ENCODE data around the gene CDC14A. TPM values are rescaled to one million over a fixed set of nuclear protein-coding genes. Genes with fewer than 3 reads are reported as not detected.

The CDC14A gene
- total and polyA plus RNA-seq, 8 donors = 8.9 to 16.4 (median 14.2) TPM

DNA sequence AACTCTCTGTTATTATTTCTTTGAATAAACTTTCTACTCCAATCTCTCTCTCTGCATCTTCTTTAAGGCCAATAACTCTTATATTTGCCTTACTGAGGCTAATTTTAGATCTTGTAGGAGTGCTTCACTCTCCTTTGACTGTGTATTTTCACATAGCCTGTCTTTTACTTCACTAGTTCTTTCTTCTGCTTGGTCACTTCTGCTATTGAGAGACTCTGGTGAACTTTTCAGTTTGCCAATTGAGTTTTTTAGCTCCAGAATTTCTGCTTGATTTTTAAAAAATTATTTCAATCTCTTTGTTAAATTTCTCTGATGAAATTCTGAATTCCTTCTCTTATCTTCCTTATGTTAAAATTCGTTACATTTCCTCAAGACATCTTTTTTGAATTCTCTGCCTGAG lies 203.9 kb downstream of the CDC14A start:
- Histone ChIP-seq H3K4me3 (no peak overlapping the region), H3K36me3 (no peaks in the 10 kb centered on the region), H3K9me3 (peaks cover 0 to 49% of the 10 kb centered on the region in 2 donors), H3K27ac (no peak overlapping the region), H3K4me1 (no peaks in the 10 kb centered on the region), H3K27me3 (no peaks in the 10 kb centered on the region)
- no peak for DNase-seq
- no peak for TF ChIP-seq CTCF (IDR thresholded peaks at IDR 0.05)
- intact Hi-C loops (cut with DNase I) = no loop called here
- no peak for ATAC-seq

- H3K27me3 ChIP-seq = no peaks in the 10 kb centered on the region
- H3K27ac ChIP-seq = no peak overlapping the region
- no peak for ATAC-seq
- H3K9me3 ChIP-seq = peaks cover 0 to 40% of the 10 kb centered on the region in 2 donors
- H3K4me3 ChIP-seq = no peak overlapping the region
- no peaks in the 10 kb centered on the region for H3K36me3 ChIP-seq
- no peak for DNase-seq
- no peak for TF ChIP-seq CTCF (IDR thresholded peaks at IDR 0.05)
- H3K4me1 ChIP-seq = no peaks in the 10 kb centered on the region
- intact Hi-C loops (cut with DNase I) = no loop called here
These were observed 204.8 kb downstream of the CDC14A start for GRCh38 chr1:100556925-100557605.

DNA sequence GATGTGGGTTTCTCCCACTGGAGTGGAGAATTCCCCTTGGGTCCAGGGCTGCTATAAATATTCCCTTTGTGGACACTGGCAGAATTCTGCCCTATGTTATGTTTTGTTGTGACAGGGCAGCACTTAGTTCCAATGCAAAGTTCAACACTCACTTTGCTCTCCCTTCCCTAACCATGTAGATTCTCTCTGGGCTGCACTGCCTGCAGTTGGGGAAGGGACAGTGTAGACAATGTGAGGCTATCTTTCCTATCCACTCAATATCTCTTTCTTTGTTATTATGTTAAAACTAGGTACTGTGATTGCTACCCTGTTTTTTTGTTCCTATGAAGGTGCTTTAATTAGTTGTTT lies 205.3 kb downstream of the CDC14A start:
- intact Hi-C loops (cut with DNase I) = no loop called here

DNA sequence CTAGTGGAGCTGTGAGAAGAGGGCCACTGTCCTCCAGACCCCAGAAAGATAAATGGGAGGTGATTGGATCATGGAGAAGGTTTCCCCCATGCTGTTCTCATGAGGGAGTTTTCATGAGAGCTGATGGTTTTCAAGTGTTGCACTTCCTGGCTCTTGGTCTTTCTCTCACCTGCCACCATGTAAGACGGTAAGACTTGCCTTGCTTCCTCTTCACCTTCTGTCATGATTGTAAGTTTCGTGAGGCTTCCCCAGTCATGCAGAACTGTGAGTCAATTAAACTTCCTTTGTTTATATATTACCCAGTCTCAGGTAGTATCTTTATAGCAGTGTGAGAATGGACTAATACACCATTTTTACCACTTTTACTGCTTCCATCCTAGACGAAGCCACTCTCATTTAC lies 213.2 kb downstream of the CDC14A start:
- Histone ChIP-seq H3K36me3 (no peaks in the 10 kb centered on the region), H3K4me3 (no peak overlapping the region), H3K27ac (no peak overlapping the region), H3K9me3 (peaks cover 0 to 3% of the 10 kb centered on the region in 2 donors), H3K4me1 (no peaks in the 10 kb centered on the region), H3K27me3 (no peaks in the 10 kb centered on the region)
- DNase-seq (no peak), ATAC-seq (no peak)
- no peak for TF ChIP-seq CTCF (IDR thresholded peaks at IDR 0.05)
- intact Hi-C loops (cut with DNase I) = no loop called here

More for the DNA sequence above, 205.3 kb downstream of the CDC14A start:
- DNase-seq (no peak), ATAC-seq (no peak)
- Histone ChIP-seq H3K27ac (no peak overlapping the region), H3K9me3 (peaks cover 0 to 35% of the 10 kb centered on the region in 2 donors), H3K36me3 (no peaks in the 10 kb centered on the region), H3K4me1 (no peaks in the 10 kb centered on the region), H3K4me3 (no peak overlapping the region), H3K27me3 (no peaks in the 10 kb centered on the region)
- TF ChIP-seq CTCF (IDR thresholded peaks at IDR 0.05) = no peak

DNA sequence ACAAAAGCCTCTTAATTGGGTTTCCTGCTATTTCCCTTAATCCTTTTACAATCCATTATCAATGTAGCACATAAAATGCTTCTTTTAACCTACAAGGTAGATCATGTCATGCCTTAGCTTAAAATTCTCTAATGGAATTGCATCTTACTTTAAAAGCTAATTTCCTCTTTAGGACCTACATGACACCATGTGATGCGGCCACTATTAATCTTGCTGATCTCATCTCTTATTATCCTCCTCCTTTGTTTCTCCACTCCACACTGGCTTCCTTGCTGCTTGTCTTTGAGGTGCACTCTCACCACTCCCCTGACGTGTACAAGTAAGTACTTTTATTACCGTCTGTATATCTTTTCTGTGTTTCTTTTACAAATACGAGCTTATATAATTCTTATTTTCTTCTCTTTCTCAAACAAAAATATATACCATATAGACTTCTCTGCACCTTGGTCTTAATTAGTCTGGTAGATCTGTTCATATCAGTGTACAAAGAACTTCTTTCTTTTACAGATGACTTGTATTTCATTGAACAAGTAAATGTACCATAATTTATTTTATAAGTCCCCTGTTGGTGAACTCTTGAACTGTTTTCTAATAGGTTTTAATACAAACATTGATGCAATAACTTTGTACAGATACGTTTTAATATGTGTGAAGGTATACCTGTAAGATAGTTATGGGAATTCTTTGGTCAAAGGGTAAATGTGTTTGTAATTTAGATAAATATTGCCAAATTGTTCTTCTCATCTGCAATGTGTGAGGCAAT lies 213.8 kb downstream of the CDC14A start:
- no peak for TF ChIP-seq CTCF (IDR thresholded peaks at IDR 0.05)
- Histone ChIP-seq H3K27me3 (no peaks in the 10 kb centered on the region), H3K4me3 (no peak overlapping the region), H3K9me3 (peaks cover 0 to 3% of the 10 kb centered on the region in 2 donors), H3K36me3 (no peaks in the 10 kb centered on the region), H3K4me1 (no peaks in the 10 kb centered on the region), H3K27ac (no peak overlapping the region)
- ATAC-seq = no peak
- DNase-seq = no peak
- intact Hi-C loops (cut with DNase I) = no loop called here

Data from left lung (tissue), 10 donors.